Non-pigmented ciliary epithelial cell (primary cell): Measurements from ENCODE around the gene TMEM203.

Source experiments
- DNase-seq: peaks from one replicate; pipeline ENCODE4 v3.0.0-alpha.2; 2010; ENCODE audit warnings: low read depth

Gene TMEM203

DNA sequence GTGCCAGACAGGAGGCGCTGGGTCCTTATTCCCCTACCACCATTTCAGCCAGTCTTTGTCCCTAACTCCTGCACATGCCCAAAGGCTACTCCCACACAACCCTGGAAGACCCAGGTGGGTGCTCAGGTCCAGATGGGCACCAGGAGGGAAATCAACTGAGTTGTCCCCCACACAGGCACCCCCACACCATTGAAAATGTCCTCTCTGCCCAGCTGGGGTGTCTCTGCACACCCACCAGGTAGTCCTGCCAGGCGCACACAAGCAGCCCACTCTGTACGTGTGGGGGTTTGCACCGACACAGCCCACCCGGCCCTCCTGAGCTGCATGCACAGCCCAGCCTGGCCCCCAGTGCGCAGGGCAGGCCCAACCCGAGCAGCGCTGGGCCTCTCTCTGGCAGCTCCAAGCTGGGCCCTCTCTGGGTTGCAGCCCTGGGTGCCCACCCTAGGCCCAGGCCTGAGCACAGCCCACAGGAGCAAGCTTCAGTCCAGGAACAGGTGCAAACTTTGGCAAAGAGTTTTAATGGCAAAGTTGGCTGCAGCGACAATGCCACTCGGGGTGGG lies 14.4 kb upstream of the TMEM203 start:
- DNase-seq, result no peak

DNA sequence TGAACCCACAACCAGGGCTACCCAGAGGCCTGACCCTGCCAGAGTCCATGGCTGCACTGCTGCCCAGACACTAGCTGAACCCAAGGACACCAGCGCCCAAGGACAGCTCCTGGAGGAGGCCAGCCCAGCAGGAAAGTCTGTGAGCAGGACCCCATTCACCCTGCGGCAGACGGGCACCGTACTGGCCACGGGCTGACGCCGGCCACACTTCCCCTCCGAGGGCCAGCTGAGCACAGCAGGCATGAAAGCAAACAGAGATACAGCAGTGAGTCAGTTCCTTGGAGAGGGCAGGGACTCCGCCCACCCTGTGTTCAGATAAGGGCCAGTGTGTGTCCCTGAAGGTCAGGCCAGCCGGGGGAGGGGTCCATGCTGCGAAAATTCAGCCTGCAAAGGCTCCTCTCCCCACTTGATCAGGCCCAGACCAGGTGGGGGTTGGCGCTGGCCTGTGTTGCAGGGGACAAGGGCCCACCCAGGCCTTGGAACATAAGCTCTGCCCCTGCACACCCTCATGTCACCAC lies 13.4 kb upstream of the TMEM203 start:
- no peak for DNase-seq

DNA sequence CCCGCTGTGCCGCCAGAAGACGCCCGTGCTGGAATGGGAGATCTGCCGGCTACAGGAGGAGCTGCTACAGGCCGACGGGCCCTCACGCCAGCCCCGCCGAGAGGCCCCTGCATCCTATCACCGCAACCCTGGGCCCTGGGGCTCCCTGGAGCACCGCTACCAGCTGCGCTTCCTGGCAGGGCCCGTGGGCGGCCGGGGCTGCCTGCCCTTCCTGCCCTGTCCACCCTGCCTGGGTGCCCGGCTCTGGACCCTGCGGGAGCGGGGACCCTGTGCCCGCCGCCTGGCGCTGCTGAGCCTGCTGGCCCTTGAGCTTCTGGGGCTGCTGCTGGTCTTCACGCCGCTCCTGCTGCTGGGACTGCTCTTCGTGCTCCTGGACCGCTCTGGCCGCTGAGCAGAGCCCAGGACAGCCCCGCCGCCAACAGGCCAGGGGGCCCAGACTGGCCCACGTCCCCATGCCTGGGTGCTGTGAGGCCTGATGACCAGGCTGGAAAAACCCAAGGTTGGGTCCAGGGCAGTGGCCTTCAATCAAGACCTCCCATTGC lies 12.8 kb upstream of the TMEM203 start:
- DNase-seq, result no peak

DNA sequence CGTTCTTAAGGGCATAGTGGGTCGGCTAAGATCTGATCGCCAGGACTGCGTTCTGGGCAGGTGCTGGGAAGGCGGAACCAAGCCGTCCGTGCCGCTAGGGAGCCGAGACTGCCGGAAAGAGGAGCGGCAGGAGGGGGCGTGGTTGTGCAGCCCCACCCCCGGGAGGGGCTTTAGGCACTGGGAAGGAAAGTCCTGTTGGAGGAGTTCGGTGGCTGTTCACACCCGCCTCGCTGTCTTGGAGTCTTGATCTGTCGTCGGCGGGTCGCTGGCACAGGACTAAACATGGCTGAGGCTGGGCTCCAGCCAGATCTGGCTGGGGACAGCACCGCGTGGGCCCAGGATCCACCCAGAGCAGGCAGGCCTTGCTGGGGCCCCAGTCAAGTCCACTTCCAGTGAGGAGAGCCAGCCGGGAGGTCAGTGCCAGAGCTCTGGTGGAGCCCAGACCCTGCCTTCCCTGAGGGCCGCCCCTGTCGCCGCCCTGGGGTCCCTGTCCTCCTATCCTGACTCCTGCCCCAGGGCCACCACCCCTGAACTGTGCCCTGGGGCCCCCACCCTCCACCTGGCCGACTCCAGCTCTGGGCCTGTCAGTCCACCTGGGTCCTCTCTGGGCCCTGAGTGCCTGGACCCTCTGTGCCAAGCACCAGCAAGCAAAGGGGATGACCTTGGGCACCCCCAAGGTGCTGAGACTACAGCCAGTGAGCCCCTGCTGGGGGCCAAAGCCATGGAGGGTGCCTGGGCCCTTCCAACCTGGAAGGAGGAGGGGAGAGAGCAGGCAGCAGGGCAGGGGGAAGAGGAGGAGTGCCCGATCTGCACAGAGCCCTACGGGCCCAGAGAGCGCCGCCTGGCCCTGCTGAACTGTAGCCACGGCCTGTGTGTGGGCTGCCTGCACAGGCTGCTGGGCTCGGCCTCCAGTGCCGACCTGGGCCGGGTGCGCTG lies 12.1 kb upstream of the TMEM203 start:
- no peak for DNase-seq

DNA sequence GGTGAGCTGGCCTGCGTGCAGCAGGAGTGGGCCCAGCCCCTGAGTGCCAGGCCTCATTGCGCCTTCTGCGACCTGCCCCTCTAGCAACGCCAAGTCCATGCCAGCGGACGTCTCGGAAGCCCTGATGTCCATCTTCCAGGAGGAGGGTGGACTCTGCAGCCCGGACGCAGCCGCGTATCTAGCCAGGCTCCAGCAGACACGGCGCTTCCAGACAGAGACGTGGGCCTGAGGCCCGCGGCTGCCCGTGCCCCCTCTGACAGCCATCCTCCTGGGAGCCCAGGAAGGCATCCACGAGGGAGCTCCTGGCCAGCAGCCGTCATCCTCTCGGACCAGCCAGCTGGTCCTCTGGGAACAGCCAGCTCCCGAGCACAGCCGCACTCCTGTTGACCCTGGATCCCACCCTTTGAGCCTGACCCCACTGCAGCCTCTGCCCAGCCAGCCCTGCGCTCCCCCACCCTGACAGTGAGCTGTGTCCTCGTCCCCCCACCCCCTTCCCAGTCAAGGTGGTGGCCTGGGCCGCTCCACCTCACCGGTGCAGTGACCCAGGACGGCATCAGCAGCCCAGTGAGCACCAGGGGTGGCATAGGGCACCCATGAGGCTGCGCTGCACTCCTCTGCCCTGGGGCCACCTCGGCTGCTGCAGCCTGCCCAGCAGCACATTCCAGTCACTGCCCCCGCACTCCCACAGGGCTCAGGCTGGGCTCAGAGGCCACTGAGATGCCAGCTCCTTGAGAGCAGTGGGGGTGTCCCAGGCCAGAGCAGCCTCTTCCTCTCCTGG lies 10.9 kb upstream of the TMEM203 start:
- DNase-seq, result no peak

DNA sequence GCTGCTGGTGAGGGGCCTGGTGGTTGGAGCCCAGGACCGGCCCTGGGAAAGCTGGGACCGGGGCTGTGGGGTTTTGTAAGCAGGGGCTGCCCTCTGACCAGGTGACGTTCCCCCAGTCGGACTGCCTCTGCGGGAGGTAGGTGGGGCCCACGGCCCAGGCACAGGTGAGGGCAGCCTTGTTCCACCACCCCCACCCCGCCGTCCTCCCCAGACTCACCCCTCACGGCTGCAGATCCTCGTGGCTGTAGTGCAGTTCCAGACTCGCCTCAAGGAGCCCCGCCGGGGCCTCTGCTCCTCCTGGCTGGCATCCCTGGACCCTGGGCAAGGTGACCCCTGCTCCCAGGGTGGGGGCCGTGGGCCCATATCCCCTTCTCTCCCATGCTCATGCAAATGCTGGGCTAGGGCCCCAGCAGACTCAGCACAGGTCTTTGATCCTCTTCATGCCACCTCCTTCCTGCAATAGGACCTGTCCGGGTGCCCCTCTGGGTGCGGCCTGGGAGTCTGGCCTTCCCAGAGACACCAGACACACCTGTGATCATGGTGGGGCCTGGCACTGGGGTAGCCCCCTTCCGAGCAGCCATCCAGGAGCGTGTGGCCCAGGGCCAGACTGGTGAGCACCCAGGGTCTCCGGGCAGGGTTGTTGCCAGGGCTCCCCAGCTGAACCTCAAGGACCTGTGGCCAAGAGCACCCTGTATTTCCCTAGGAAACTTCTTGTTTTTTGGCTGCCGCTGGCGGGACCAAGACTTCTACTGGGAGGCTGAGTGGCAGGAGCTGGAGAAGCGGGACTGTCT lies 9.9 kb upstream of the TMEM203 start:
- no peak for DNase-seq

DNA sequence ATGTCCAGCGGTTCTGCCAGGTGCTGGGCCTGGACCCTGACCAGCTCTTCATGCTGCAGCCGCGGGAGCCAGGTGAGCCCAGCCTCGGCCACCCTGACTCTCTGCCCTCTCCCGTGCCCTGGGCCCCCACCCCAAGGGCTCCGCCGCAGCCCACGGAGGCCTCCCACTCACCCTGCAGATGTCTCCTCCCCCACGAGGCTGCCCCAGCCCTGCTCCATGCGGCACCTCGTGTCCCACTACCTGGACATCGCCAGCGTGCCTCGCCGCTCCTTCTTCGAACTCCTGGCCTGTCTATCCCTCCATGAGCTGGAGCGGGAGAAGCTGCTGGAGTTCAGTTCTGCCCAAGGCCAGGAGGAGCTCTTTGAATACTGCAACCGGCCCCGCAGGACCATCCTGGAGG lies 9.2 kb upstream of the TMEM203 start:
- no peak for DNase-seq

DNA sequence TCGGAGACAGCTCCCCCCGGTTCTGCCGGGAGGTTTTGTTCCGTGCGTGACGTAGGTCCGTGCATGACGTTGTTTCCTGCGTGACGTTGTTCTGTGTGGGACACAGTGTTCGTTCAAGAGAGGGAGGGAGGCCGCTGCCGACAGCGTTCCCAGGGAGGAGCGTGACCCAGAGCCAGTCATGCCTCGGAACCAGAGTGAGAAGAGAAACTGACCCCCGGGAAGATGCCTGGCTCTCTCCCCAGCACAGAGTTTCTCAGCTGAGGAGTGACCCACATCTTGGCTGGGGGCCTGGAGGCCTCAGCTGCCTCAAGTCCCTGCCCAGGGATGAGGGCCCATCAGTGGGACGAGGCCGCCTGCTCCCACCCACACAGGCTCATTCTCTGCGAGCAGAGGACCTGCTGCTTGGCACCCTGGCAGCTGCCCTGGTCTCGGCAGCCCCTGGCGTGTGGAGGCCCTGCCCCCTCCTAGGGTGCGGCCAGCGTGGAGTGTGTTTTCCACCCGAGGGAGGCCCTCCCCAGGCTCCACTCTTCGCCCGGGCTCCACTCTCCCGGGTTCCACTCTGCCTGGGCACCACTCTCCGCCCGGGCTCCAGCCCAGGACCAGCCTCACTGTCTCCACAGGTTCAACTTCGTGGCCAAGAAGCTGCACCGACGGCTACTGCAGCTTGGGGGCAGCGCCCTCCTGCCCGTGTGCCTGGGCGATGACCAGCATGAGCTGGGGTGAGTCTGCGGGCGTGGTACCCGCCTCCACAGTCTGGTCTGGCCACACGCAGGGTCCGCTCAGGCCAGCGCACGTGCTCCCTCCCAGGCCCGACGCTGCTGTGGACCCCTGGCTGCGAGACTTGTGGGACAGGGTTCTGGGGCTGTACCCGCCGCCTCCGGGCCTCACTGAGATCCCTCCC lies 8.0 kb upstream of the TMEM203 start:
- no peak for DNase-seq

DNA sequence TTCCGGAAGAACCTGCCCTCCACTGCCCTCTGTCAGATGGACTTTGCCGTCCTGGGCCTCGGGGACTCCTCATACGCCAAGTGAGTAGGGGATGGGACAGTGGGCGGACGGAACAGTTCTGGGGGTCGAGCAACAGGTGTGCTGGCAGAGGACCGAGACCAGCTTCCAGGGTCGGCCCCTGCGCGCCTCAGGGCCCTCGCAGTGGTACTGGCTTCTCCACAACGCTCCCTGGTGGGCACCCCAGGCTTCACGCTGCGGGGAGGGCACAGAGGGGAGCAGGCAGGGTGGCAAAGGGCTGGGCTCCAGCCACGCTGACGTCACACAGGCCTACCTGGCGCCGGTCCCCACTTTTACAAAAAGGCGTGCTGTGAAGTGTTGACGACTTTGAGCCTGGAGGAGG lies 7.1 kb upstream of the TMEM203 start:
- no peak for DNase-seq

DNA sequence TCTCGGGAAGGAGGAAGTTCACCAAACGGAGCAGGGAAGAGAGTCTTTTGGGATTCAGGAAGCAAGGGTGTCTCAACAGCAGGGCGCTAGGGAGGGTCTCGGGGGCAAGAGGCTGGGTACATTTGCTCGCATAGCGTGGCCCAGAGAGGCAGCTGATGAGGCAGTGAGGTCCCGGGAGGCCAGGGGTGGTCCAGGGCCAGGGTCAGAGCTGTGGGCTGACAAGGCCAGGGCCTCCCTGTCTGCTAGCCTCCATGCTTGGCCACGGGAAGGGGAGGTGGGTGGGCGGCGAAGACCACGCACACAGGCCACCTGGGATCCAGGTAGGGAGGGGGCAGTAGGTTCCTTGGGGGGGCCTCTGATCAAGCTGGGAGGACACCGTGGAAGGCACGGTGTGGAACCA lies 6.1 kb upstream of the TMEM203 start:
- DNase-seq, result no peak

DNA sequence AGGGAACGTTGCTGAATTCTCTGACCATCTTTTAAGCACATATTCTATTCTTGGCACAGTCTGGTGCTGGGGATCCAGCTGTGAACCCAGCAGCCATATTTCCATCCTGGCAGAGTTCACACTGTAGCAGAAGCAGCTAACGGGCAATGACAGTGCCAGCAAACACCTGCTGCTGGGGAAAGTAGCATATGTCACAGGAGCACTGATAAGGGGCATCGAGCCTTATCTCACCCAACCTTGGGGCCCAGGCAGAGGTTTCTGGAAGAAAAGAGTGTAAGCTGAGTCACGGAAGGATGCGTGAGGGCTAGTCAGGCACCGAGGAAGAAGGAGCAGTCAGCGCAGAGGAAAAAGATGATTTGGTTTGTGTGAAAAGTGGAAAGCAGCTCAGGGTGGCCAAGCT lies 1.2 kb upstream of the TMEM203 start:
- no peak for DNase-seq

DNA sequence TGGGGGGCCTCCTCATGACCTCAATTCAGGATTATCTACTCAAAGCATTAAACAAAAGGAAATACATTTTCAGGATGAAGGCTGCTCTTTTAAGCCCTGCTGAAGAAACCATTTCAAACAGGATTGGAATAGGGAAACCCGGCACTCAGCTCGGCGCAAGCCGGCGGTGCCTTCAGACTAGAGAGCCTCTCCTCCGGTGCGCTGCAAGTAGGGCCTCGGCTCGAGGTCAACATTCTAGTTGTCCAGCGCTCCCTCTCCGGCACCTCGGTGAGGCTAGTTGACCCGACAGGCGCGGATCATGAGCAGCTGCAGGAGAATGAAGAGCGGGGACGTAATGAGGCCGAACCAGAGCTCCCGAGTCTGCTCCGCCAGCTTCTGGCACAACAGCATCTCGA lies 720 bp downstream of the TMEM203 start:
- DNase-seq, result no peak

DNA sequence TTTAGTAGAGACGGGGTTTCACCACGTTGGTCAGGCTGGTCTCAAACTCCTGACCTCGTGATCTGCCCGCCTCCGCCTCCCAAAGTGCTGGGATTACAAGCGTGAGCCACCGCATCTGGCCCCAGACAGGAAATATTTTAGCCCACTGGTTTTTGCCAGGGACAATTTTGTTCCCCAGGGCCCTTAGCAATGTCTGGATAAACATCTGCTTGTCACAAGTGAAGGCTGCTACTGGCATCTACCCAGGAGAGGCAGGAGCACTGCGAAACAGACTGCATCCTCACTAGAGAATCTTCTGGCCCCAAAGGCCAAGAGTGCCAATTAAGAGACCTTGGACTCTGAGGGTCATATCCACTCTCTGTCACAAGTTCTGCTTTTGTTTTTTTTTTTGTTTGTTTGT lies 2.5 kb downstream of the TMEM203 start:
- DNase-seq, result no peak

DNA sequence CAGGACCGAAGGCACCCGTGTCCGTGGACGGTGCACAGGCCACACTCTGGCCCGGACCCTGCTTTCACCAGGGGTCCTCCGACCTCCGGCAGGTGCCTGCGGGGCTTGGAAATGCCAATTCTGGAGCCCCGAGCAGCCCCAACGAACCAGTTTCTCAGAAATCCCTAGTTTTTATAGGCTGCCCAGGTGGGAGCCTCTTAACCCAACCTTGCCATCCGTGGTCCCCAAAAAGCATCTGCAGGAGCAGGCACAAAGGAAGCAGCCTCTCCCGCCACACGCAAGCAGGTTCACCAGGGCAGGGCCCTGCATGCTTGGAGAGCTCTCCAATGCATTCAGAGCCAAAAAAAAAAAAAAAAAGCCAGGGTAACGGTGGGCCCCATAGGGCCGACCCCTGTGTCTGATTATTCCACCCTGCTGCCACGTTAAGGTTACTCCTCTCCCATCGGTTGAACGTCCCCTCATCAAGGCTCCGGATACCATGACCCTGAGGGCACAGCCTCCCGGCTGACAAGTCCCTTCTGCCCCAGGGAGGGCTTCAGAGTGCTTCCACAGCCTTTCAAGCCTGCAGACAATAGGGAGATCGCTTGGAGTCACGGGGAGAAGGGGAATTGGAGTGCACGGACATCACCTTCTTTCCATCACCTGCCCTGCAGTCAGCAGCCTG lies 4.1 kb downstream of the TMEM203 start:
- no peak for DNase-seq

DNA sequence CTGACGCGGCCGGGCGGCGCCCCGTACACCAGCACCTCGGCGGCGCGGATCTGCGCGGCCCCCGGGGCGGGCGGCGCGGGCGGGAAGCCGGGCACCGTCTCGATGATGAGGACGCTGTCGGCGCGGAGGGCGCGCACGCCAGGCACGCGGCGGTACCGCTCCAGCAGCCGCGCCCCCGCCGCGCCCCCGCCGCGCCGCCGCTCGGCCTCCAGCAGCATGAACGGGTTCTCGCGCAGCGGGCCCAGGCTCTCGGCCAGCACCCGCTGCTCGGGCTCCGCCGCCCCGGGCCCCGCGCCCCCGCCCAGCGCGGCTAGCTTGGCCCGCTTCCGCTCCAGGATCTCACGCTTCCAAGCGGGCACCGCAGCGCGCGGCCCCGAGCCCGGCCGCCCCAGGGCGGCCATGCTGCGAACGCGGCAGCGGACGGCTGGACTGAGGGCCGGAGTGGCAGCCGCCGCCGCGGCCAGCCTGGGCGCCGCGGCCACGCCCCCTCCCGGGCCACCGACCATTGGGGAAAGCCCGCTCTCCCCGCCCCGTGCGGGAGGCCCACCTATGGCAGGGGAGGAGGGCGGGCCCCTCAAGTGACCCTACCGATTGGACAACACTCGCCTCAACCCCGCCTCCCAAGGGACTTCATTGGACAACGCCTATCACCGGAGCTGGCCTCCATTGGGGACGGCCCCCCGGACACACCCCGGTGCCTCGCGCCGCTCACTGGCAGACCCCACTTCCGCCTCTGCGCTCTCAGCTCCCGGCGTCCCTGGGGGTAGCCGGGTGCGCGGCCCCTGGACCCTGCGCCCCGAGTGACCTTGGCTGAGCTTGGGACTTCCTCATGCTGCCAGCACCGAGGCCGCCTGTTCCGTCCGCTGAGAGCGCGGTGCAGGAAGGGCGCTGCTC lies 4.9 kb downstream of the TMEM203 start, which contains the start of gene TPRN:
TPRN (minus strand) TSS at position 431 of the 894 bp plus-strand sequence; CDS start at position 401, 30 bp downstream.
- DNase-seq, result peak; percentile 90

DNA sequence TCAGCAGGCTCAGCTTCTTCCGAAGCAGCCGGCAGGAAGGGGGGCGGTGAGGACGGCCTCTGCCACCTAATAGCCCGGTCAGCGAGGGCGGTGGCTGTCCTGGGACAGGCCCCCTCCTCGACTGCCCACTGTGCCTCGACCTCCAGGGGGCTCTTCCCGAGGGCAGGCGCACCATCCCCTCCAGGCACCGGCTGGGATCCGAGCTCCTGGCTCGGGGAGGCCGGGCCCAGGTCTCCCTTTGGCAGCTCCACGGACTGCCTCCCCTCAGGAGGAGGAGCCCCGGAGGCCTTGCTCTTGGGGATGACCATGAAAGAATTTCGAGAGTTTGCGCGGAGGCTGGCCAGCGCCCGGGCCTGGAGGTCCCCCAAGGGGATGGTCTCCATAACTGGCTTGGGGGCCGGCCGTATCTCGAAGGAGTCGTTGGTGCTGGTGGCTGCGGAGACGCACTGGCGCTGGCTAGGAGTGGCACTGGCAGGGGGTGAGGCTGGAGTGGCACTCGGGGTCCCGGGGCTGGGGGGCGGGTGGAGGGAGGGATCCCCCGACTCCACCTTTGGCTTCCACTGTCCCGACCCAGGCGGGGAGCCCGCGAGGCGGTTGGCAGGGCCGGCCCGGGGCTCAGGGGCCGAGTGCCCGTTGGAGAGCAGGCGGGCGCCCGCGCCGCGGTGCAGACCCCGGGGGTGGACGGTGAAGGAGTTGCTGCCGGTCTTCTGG lies 5.9 kb downstream of the TMEM203 start:
- no peak for DNase-seq

DNA sequence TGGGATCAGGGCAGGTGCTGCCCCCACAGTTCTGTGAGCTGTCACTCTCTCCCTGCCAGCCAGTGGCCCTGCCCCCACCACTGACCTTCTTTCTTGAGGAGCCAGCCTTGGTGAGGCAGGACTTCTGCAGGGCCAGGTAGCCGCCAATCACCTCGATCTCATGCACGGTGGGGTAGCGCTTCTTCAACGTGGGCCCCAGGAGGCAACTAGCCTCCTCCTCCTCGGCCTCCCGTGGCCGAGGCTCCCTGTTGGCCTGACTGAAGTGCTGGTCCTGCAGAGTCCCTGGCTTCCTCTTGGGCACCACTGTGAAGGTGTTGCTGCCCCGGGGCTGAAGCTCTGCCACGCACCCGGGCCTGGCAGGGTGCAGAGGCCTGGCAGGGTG lies 6.6 kb downstream of the TMEM203 start:
- DNase-seq, result no peak
